Activated CD8-positive, alpha-beta memory T cell treated with anti-CD3 and anti-CD28 coated beads for 4 hours (primary cell): ENCODE measurements around the gene DDI2.

Experiments used
- DNase-seq, 2 donors: peaks; one replicate each; pipeline ENCODE4 v3.0.0-alpha.2; 2020; ENCODE audit warnings: low read depth in 2 of 2

Gene DDI2

DNA sequence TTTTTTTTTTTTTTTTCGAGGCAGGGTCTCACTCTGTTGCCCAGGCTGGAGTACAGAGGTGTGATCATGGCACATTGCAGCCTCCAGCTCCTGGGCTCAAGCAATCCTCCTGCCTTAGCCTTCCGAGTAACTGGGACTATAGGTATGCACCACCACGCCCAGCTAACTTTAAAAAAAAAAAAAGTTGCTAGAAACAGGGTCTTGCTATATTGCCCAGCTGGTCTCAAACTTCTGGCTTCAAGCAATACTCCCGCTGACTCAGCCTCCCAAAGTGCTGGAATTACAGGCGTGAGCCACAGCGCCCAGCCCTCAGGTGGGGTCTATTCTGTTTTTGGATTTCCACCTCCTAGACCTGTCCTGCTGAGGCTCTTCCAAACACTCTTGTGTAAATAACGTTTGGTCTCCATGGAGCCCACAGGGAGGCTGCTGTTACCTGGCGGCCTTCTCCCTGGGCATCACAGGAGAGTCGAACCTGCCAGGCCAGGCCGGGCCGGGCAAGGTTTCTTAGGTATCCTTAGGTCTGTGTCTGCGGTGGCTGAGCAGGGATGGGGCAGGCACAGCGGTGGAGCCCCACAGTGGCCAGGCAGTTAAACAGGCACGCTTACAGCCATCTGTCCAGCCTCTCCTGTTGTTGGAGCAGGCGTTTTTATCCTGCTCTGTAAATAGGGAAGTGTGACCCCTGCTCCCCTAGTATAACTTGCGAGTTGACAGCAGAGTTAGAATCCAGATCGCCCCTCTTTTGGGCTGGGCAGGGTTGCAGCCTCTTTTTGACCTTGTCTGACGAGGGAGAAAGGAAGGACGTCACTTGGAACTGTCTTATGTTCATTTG is 85.7 kb downstream of the DDI2 start:
- no peak for DNase-seq

DNA sequence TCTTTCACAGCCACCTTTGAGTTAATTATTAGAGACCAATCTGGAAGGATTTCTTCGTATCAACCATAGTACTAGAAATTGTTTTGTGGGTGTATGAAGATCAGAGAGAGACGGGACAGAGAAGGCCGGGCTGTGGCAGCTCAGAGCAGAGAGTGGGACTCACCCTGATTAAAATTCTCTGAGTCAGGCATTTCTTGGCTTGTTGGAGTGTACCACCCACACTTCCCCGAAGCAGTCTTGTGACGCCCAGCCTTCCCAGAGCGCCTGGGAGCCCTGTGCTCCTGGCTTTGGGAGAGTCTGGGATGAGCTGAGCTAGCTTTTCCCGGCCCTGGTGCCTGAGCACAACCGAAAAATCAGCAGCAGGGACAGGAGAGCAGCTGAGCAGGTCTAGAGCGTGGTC is 86.3 kb downstream of the DDI2 start:
- DNase-seq = no peak

DNA sequence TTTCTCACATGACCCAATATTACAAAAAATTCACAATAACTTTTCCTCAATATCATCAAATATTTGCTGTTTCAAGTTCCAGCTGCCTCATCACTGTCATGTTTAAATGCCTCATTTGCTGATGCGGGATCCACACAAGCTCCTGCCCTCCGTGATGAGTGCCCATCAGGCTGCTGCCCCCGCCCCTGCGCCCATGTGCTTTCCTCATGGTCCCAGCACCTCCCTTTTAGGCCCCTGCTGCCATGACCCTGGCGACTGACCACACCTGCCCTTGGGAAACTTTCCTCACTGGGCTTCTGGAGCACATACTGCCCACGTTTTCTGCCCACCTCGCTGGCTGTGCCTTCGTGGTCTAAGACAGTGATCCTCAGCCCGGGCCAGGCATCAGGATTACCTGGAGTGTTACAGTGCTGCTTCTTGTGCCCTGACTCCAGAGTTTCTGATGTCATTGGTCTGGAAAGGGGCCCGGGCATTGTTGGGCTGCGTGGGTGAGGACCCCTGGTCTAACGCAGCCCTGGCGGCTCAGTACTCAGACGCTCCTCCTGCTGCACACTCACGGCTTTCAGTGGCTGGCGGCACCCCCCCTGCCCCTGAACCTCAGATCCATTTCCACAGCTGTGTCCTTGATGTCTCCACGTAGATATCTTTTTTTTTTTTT is 87.4 kb downstream of the DDI2 start:
- no peak for DNase-seq

DNA sequence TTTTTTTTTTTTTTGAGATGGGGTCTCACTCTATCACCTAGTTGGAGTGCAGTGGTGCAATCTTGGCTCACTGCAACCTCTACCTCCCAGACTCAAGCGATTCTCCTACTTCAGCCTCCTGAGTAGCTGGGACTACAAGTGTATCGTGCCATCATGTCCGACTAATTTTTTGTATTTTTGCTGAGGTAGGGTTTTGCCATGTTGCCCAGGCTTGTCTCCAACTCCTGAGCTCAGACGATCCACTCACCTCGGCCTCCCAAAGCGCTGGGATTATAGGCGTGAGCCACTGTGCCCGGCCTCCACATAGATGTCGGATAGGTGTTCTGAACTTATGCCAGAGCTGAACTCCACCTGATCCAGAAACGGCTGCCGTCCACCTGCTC is 87.9 kb downstream of the DDI2 start:
- no peak for DNase-seq

DNA sequence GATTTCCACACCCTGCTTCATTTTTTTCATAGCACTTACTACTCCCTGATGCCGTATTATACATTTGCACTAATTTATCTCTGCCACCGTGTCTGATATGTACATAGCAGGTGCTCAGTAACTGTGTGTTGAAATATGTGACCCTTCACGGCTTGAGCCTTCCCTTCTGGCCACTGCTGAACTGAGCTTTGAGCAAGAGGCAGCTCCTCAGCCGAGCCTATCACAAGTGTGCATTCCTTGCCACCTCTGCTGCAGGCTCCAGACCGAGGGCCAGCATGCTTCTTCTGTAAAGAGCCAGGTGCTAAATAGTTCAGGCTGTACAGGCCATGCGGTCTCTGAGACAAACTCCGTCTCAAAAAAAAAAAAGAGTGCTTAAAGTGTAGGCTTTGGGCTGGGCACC is 89.5 kb downstream of the DDI2 start:
- DNase-seq = no peak

DNA sequence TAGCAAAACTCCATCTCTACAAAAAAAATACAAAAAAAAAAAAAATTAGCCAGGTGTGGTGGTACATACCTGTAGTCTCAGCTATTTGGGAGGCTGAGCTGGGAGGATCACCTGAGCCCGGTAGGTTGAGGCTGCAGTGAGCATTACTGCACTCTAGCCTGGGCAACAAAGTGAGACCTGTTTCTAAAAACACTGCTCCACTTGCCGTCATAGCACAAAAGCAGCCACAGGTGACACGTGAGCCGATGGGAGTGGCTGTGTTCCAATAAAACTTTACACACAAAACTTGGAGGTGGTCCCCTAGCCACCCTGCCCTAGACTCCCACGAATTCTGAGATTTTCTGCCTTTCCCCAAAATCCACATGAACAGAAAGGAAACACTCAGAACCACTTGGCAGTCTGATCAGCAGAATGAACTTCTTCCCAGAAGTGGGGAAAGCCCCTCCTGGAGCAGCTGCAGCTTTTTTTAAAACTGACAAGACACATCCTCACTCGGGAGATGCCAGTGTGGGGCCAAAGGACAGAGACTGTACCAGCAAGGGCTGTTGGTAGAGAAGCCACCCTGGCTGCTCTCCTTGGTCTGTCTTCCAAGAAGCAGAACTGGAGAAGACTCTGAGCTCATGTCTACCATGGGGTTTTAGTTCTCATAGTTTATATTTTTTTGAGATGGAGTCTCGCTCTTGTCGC is 90.1 kb downstream of the DDI2 start:
- no peak for DNase-seq

DNA sequence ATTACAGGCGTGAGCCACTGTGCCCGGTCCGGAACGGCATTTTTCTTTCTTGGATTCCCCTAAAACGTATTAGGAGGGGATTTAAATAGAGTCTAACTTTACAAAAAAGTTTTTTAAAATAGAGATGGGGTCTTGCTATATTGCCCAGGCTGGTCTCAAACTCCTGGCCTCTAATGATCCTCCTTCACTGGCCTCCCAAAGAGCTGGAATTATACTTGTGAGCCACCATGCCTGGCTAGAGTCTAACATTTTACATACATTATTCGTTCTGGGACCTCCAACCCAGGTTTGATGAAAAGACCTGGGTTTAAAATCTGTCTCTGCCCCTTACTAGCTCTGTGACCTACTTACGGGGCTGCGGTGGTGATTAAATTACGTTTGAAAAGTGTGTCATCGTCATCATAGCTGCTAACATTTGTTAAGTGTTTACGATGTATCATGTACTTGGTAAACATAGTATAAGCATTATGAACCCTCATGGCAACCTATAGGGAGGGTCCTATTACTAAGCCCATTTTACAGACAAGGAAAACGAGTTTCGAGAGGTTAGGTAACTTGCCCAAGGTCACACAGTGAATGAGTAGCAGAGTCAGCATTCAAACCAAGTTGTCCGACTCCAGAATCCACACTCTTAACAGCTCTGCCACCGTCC is 91.4 kb downstream of the DDI2 start:
- no peak for DNase-seq

DNA sequence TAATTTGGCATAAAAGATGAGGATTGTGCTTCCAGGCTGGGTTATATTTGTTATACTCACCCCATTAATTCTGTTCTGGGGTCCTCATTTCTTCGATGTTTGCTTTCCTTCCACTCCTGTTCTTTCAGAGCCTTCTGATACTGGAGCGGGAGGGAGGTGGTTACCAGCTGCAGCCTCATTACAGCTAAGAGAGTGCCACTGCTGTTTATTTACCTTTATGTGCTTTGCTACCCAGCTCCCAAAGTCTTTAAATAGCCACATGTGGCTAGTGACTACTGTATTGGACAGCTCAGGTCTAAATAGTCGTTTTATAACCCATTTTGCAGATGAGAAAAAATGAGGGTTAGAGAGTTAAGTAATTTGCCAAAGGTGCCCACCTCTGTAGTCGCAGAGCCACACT is 92.0 kb downstream of the DDI2 start:
- no peak for DNase-seq

DNA sequence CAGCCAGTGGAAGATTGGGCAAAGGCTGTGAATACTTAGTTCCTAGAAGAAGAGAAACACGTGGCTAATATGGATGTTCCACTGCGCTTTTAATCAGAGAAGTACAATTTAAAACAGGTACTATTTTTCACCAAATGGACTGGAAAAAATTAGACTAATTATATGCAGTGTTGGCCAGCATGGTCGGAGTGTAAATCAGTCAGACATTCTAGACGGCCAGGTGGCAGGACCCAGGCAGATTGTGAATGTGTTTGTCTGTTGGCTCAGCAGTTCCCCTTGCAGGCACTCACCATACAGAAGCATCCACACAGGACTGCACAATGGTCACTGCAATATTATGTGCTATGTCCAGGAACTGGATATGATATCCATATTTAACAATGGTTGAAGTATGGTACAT is 94.9 kb downstream of the DDI2 start:
- DNase-seq = no peak

DNA sequence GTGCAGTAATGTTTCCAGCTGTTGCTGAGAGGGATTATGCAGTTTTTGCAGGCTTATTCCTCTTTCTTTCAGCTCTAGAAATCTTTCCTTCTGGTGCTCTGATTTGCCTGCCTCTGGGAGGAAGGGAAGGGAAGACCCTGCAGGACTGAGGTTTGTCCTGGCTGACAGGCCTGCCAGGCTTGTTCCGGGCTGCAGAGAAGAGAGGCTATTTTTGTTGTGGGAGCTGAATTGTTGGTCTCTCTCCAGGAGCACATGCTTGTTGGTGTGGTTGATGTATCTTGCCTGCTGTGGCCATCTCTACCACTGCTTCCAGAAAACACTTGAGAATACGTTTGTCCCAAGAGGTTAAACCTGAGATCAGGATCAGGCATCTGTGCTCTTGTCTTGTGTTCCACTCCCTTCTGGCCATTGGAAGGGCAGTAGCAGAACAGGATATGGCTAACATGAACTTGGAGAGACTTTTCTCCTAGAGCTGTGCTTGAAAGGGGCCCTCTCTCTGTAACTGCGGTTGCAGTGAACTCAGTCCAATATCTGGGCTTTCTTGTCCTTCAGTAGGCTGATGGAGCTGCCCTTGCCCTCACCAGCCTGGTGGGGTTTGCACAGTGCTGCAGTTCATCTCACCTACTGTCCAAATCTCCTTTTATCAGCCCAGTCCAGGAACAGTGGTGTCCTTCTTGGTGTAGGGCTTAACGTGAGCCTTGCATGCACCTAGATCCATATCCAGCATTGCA is 97.3 kb downstream of the DDI2 start:
- DNase-seq = no peak

DNA sequence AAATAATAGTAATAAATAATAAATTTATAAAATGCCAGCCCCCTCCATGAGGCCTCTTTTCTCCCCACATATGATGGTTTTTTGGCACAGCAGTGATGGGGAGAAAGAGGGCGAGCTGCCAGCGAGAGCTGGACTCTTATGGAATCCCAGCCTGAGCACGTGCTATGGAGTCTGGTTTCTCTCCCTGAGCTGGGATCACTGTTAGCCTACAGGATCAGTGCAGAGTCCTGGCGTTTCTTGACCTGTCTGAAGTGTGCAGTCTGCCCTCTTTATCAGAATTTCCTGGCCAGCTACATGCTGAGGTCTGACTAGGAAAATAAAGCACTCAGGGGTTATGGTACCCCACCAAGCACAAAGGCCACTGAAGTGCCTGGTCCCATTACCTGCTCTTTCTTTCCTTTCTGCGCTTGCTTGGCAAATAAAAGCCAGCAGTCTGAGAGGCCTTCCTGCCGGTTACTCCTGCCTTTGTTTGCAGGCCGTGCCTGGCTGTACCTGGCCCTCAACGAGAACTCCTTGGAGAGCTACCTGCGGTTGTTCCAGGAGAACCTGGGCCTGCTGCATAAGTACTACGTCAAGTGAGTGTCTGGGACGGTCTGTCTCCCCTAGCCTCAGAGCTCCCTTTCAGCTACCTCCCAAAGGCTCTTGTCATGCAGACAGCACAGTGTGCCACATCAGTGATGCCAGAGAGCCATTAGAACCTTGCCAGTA is 100.3 kb downstream of the DDI2 start:
- DNase-seq = no peak

DNA sequence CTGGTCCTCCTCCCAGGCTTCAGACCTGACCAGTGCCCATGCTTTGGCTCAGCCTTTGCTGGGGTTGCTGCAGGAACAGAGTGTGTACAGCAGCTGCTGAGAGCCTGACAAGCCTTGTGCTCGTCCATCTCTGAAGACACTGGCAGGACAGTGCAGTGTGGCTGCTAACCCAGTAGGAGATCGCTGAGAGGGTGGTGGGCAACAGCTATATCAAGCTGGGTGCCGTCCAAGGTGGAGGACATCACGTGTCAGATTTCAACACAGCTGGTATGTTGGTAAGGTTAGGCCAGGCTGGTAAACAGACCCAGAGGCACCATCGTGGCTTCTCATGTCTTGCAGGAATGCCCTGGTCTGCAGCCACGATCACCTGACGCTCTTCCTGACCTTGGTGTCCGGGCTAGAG is 100.9 kb downstream of the DDI2 start:
- DNase-seq = no peak
